Measurements from ENCODE around the gene RC3H2. TPM values are rescaled to one million over a fixed set of nuclear protein-coding genes. Genes with fewer than 3 reads are reported as not detected.
"Not testable (repeated sequence)": the region's sequence is repeated elsewhere in the genome, so short reads cannot be mapped to it uniquely, and the experiment has no call there.

Gene RC3H2
- total RNA-seq, 1 experiment from 2014 or later = 48.5 TPM

- no peak for DNase-seq (ENCODE audit: low spot score)
- in situ Hi-C loops (cut with HindIII; ENCODE audit: low sequenced_read_pairs) = no loop called here
Observed at GRCh38 chr9:122929796-122930354, 24.7 kb upstream of the RC3H2 start.

- in situ Hi-C loops (cut with HindIII; ENCODE audit: low sequenced_read_pairs) = no loop called here
- no peak for DNase-seq (ENCODE audit: low spot score)
Observed at GRCh38 chr9:122923947-122924346, 18.8 kb upstream of the RC3H2 start.

GRCh38 chr9:122922713-122923112, 17.6 kb upstream of the RC3H2 start:
- in situ Hi-C loops (cut with HindIII; ENCODE audit: low sequenced_read_pairs) = no loop called here
- DNase-seq (ENCODE audit: low spot score) = no peak

GRCh38 chr9:122918310-122918709, 13.2 kb upstream of the RC3H2 start:
- in situ Hi-C loops (cut with HindIII; ENCODE audit: low sequenced_read_pairs) = no loop called here
- no peak for DNase-seq (ENCODE audit: low spot score)

GRCh38 chr9:122912964-122913673, 8.0 kb upstream of the RC3H2 start, which contains the start of gene ZBTB6:
TSS of gene ZBTB6 (minus strand) at chr9:122913323. CDS start at chr9:122912072, 1,251 bp downstream.
- DNase-seq (ENCODE audit: low spot score) = peak; percentile 97
- in situ Hi-C loops (cut with HindIII; ENCODE audit: low sequenced_read_pairs) = no loop called here

- DNase-seq (ENCODE audit: low spot score) = no peak
- in situ Hi-C loops (cut with HindIII; ENCODE audit: low sequenced_read_pairs) = no loop called here
Observed at GRCh38 chr9:122912671-122912963, 7.5 kb upstream of the RC3H2 start.

GRCh38 chr9:122906122-122906521, 963 bp upstream of the RC3H2 start:
- in situ Hi-C loops (cut with HindIII; ENCODE audit: low sequenced_read_pairs); DNase-seq (ENCODE audit: low spot score): not testable (repeated sequence)

GRCh38 chr9:122904466-122904822, 715 bp downstream of the RC3H2 start:
- DNase-seq (ENCODE audit: low spot score) = peak; percentile 55
- in situ Hi-C loops (cut with HindIII; ENCODE audit: low sequenced_read_pairs) = no loop called here

GRCh38 chr9:122900791-122901190, 4.4 kb downstream of the RC3H2 start:
- in situ Hi-C loops (cut with HindIII; ENCODE audit: low sequenced_read_pairs) = no loop called here
- DNase-seq (ENCODE audit: low spot score) = no peak

- DNase-seq (ENCODE audit: low spot score) = no peak
- in situ Hi-C loops (cut with HindIII; ENCODE audit: low sequenced_read_pairs) = no loop called here
Observed at GRCh38 chr9:122897969-122898368, 7.2 kb downstream of the RC3H2 start.

GRCh38 chr9:122888480-122888879, 16.7 kb downstream of the RC3H2 start:
- in situ Hi-C loops (cut with HindIII; ENCODE audit: low sequenced_read_pairs) = no loop called here
- no peak for DNase-seq (ENCODE audit: low spot score)

- in situ Hi-C loops (cut with HindIII; ENCODE audit: low sequenced_read_pairs) = no loop called here
- no peak for DNase-seq (ENCODE audit: low spot score)
Observed at GRCh38 chr9:122883125-122883524, 22.0 kb downstream of the RC3H2 start.

- in situ Hi-C loops (cut with HindIII; ENCODE audit: low sequenced_read_pairs) = no loop called here
- DNase-seq (ENCODE audit: low spot score) = no peak
Observed at GRCh38 chr9:122879443-122879842, 25.7 kb downstream of the RC3H2 start.

GRCh38 chr9:122875523-122875922, 29.6 kb downstream of the RC3H2 start:
- in situ Hi-C loops (cut with HindIII; ENCODE audit: low sequenced_read_pairs) = no loop called here
- no peak for DNase-seq (ENCODE audit: low spot score)

GRCh38 chr9:122867276-122867675, 37.9 kb downstream of the RC3H2 start:
- in situ Hi-C loops (cut with HindIII; ENCODE audit: low sequenced_read_pairs); DNase-seq (ENCODE audit: low spot score): not testable (repeated sequence)

GRCh38 chr9:122866079-122866478, 39.1 kb downstream of the RC3H2 start:
- in situ Hi-C loops (cut with HindIII; ENCODE audit: low sequenced_read_pairs) = no loop called here
- no peak for DNase-seq (ENCODE audit: low spot score)

- no peak for DNase-seq (ENCODE audit: low spot score)
- in situ Hi-C loops (cut with HindIII; ENCODE audit: low sequenced_read_pairs) = no loop called here
Observed at GRCh38 chr9:122865300-122865699, 39.9 kb downstream of the RC3H2 start.

GRCh38 chr9:122863407-122863806, 41.8 kb downstream of the RC3H2 start:
- no peak for DNase-seq (ENCODE audit: low spot score)
- in situ Hi-C loops (cut with HindIII; ENCODE audit: low sequenced_read_pairs) = no loop called here

- no peak for DNase-seq (ENCODE audit: low spot score)
- in situ Hi-C loops (cut with HindIII; ENCODE audit: low sequenced_read_pairs) = no loop called here
Observed at GRCh38 chr9:122860319-122861142, 44.6 kb downstream of the RC3H2 start.

GRCh38 chr9:122857815-122858214, 47.3 kb downstream of the RC3H2 start:
- in situ Hi-C loops (cut with HindIII; ENCODE audit: low sequenced_read_pairs) = no loop called here
- no peak for DNase-seq (ENCODE audit: low spot score)

Data from G401 (cell line).